Measurements from ENCODE around the gene KLF16.

KLF16 gene

GRCh38 chr19:1866693-1867348 lies 3.4 kb upstream of the KLF16 start:
- no peak overlapping the region for H3K4me3 Mint-ChIP-seq
- peak overlapping the region; percentile 46 for H3K27ac Mint-ChIP-seq
- no peaks in the 10 kb centered on the region for H3K27me3 Mint-ChIP-seq
- H3K36me3 Mint-ChIP-seq (ENCODE audit: low read depth): peaks cover 48% of the 10 kb centered on the region
- H3K4me1 Mint-ChIP-seq (ENCODE audit: low read depth): peaks cover 30% of the 10 kb centered on the region
- H3K9me3 Mint-ChIP-seq: no peaks in the 10 kb centered on the region
- DNase-seq: no peak

- Mint-ChIP-seq H3K27ac (peak overlapping the region; percentile 87), H3K4me1 (ENCODE audit: low read depth) (peaks cover 41% of the 10 kb centered on the region), H3K36me3 (ENCODE audit: low read depth) (peaks cover 44% of the 10 kb centered on the region), H3K4me3 (peak overlapping the region; percentile 80), H3K9me3 (no peaks in the 10 kb centered on the region), H3K27me3 (no peaks in the 10 kb centered on the region)
- no peak for DNase-seq
These were observed 2.0 kb upstream of the KLF16 start for GRCh38 chr19:1865172-1866010.

GRCh38 chr19:1864480-1865171 lies 1.2 kb upstream of the KLF16 start:
- peaks cover 44% of the 10 kb centered on the region for H3K4me1 Mint-ChIP-seq (ENCODE audit: low read depth)
- H3K4me3 Mint-ChIP-seq: peak overlapping the region; percentile 80
- H3K9me3 Mint-ChIP-seq: no peaks in the 10 kb centered on the region
- peak overlapping the region; percentile 94 for H3K27ac Mint-ChIP-seq
- H3K36me3 Mint-ChIP-seq (ENCODE audit: low read depth): peaks cover 40% of the 10 kb centered on the region
- H3K27me3 Mint-ChIP-seq: no peaks in the 10 kb centered on the region
- DNase-seq: peak; percentile 83

GRCh38 chr19:1863638-1864479 lies 480 bp upstream of the KLF16 start:
- H3K9me3 Mint-ChIP-seq: no peaks in the 10 kb centered on the region
- peak overlapping the region; percentile 94 for H3K27ac Mint-ChIP-seq
- peaks cover 44% of the 10 kb centered on the region for H3K4me1 Mint-ChIP-seq (ENCODE audit: low read depth)
- H3K36me3 Mint-ChIP-seq (ENCODE audit: low read depth): peaks cover 35% of the 10 kb centered on the region
- H3K27me3 Mint-ChIP-seq: no peaks in the 10 kb centered on the region
- DNase-seq: peak; percentile 96
- peak overlapping the region; percentile 80 for H3K4me3 Mint-ChIP-seq

- Mint-ChIP-seq H3K4me1 (ENCODE audit: low read depth) (peaks cover 46% of the 10 kb centered on the region), H3K9me3 (no peaks in the 10 kb centered on the region), H3K36me3 (ENCODE audit: low read depth) (peaks cover 26% of the 10 kb centered on the region), H3K4me3 (peak overlapping the region; percentile 95), H3K27me3 (no peaks in the 10 kb centered on the region), H3K27ac (peak overlapping the region; percentile 96)
- peak; percentile 79 for DNase-seq
These were observed 703 bp downstream of the KLF16 start for GRCh38 chr19:1862424-1863327.

- peak overlapping the region; percentile 95 for H3K4me3 Mint-ChIP-seq
These were observed 1.3 kb downstream of the KLF16 start for GRCh38 chr19:1862068-1862423.

GRCh38 chr19:1861599-1862031 lies 1.8 kb downstream of the KLF16 start:
- Mint-ChIP-seq H3K4me1 (ENCODE audit: low read depth) (peaks cover 48% of the 10 kb centered on the region), H3K9me3 (no peaks in the 10 kb centered on the region), H3K27ac (peak overlapping the region; percentile 96), H3K4me3 (peak overlapping the region; percentile 95), H3K36me3 (ENCODE audit: low read depth) (peaks cover 17% of the 10 kb centered on the region), H3K27me3 (no peaks in the 10 kb centered on the region)
- no peak for DNase-seq

More at GRCh38 chr19:1862068-1862423, 1.3 kb downstream of the KLF16 start:
- Mint-ChIP-seq H3K4me1 (ENCODE audit: low read depth) (peaks cover 51% of the 10 kb centered on the region), H3K9me3 (no peaks in the 10 kb centered on the region), H3K27ac (peak overlapping the region; percentile 96), H3K27me3 (no peaks in the 10 kb centered on the region), H3K36me3 (ENCODE audit: low read depth) (peaks cover 20% of the 10 kb centered on the region)
- no peak for DNase-seq

- Mint-ChIP-seq H3K27ac (peak overlapping the region; percentile 96), H3K27me3 (no peaks in the 10 kb centered on the region), H3K4me3 (peak overlapping the region; percentile 95), H3K4me1 (ENCODE audit: low read depth) (peaks cover 54% of the 10 kb centered on the region), H3K36me3 (ENCODE audit: low read depth) (peaks cover 17% of the 10 kb centered on the region), H3K9me3 (no peaks in the 10 kb centered on the region)
- no peak for DNase-seq
These were observed 2.4 kb downstream of the KLF16 start for GRCh38 chr19:1860821-1861598.

- peak overlapping the region; percentile 95 for H3K4me3 Mint-ChIP-seq
- H3K27me3 Mint-ChIP-seq: no peaks in the 10 kb centered on the region
- no peaks in the 10 kb centered on the region for H3K9me3 Mint-ChIP-seq
- no peak for DNase-seq
- H3K27ac Mint-ChIP-seq: peak overlapping the region; percentile 96
- H3K4me1 Mint-ChIP-seq (ENCODE audit: low read depth): peaks cover 57% of the 10 kb centered on the region
- peaks cover 15% of the 10 kb centered on the region for H3K36me3 Mint-ChIP-seq (ENCODE audit: low read depth)
These were observed 3.2 kb downstream of the KLF16 start for GRCh38 chr19:1860042-1860775.

GRCh38 chr19:1859331-1859781 lies 4.0 kb downstream of the KLF16 start:
- Mint-ChIP-seq H3K27me3 (no peaks in the 10 kb centered on the region), H3K27ac (peak overlapping the region; percentile 84), H3K9me3 (no peaks in the 10 kb centered on the region), H3K36me3 (ENCODE audit: low read depth) (peaks cover 21% of the 10 kb centered on the region), H3K4me1 (ENCODE audit: low read depth) (peaks cover 64% of the 10 kb centered on the region), H3K4me3 (peak overlapping the region; percentile 46)
- DNase-seq: no peak

GRCh38 chr19:1858412-1859081 lies 4.8 kb downstream of the KLF16 start:
- Mint-ChIP-seq H3K27ac (peak overlapping the region; percentile 74), H3K4me1 (ENCODE audit: low read depth) (peaks cover 66% of the 10 kb centered on the region), H3K27me3 (no peaks in the 10 kb centered on the region), H3K9me3 (no peaks in the 10 kb centered on the region), H3K4me3 (no peak overlapping the region), H3K36me3 (ENCODE audit: low read depth) (peaks cover 22% of the 10 kb centered on the region)
- DNase-seq: no peak

Measured in activated T-cell treated with anti-CD3 and anti-CD28 coated beads, Interleukin-2, amount 50 U/mL, for 24 hours (primary cell).